IMR-90 (cell line): ENCODE results near the gene UNKL. TPM values are rescaled to one million over a fixed set of nuclear protein-coding genes. Genes with fewer than 3 reads are reported as not detected.

Source experiments
- ATAC-seq: fragments of 200-7000 bp; cut with Tn5 transposase; 2 replicates; pipeline ENCODE4 v1.9.1; 2020; ENCODE audit warnings: low read depth, mild to moderate bottlenecking, moderate library complexity
- BruUV-seq: library from RNA; stranded (reverse); fragments of 400-500 nt; replicated peaks from 2 replicates; lab custom pipeline; 2021; lab: Mats Ljungman, UMichigan
- CTCF ChIA-PET: fragments of 300-600 bp; formaldehyde crosslinking; extraction: SDS; loops from one replicate; lab custom pipeline; 2021; ENCODE audit warnings: antibody characterized with exemption; lab: Yijun Ruan, JAX
- POLR2A ChIA-PET: fragments of 300-600 bp; sonication (Branson Sonifier 250); formaldehyde crosslinking; loops from one replicate; lab custom pipeline; 2022; ENCODE audit warnings: antibody characterized with exemption; ENCODE audit not compliant: unreplicated experiment; lab: Charles Lee
- DNase-seq: peaks from one replicate; pipeline ENCODE4 v3.0.0; 2013
- H2AFZ ChIP-seq: replicated peaks from 2 replicates; pipeline ENCODE3; 2013; ENCODE audit warnings: low read length, mild to moderate bottlenecking; ENCODE audit not compliant: poor library complexity
- H2AK5ac ChIP-seq: 2 replicates; pipeline ENCODE4 v1.6.1; 2013; ENCODE audit warnings: low read depth, low read length, inconsistent platforms
- H2AK9ac ChIP-seq: replicated peaks from 2 replicates; pipeline ENCODE3; 2013; ENCODE audit warnings: mild to moderate bottlenecking, low read depth, low read length, moderate library complexity; ENCODE audit not compliant: poor library complexity
- H2BK120ac ChIP-seq: 2 replicates; pipeline ENCODE4 v1.6.1; 2013; ENCODE audit warnings: low read depth, low read length, inconsistent platforms
- H2BK15ac ChIP-seq: 3 replicates; pipeline ENCODE4 v1.6.1; 2013; ENCODE audit warnings: low read depth, low read length, inconsistent platforms
- H2BK20ac ChIP-seq: 2 replicates; pipeline ENCODE4 v1.6.1; 2013; ENCODE audit warnings: low read depth, mild to moderate bottlenecking, inconsistent platforms, low read length, moderate library complexity
- H2BK5ac ChIP-seq: 2 replicates; pipeline ENCODE4 v1.6.1; 2013; ENCODE audit warnings: mild to moderate bottlenecking, low read depth, low read length, inconsistent platforms; ENCODE audit not compliant: poor library complexity, severe bottlenecking
- H3K14ac ChIP-seq: replicated peaks from 2 replicates; pipeline ENCODE4 v1.6.1; 2013; ENCODE audit warnings: low read depth, low read length, inconsistent platforms
- H3K18ac ChIP-seq: 2 replicates; pipeline ENCODE4 v1.6.1; 2013; ENCODE audit warnings: low read depth, low read length, control low read depth
- H3K23ac ChIP-seq: 2 replicates; pipeline ENCODE4 v1.6.1; 2013; ENCODE audit warnings: low read depth, low read length, inconsistent platforms
- H3K27ac ChIP-seq: 2 replicates; pipeline ENCODE4 v1.5.1; 2013; ENCODE audit warnings: mild to moderate bottlenecking, control low read depth, low read length; ENCODE audit not compliant: insufficient read depth
- H3K27me3 ChIP-seq: 2 replicates; pipeline ENCODE4 v1.6.1; 2013; ENCODE audit warnings: low read length; ENCODE audit not compliant: control insufficient read depth, insufficient read depth
- H3K36me3 ChIP-seq: 2 replicates; pipeline ENCODE4 v1.6.1; 2013; ENCODE audit warnings: low read length, mixed read lengths; ENCODE audit not compliant: control insufficient read depth, insufficient read depth
- H3K4ac ChIP-seq: 2 replicates; pipeline ENCODE4 v1.6.1; 2013; ENCODE audit warnings: low read depth, low read length, inconsistent platforms
- H3K4me1 ChIP-seq: 2 replicates; pipeline ENCODE4 v1.6.1; 2013; ENCODE audit warnings: low read length, mixed read lengths; ENCODE audit not compliant: control insufficient read depth, insufficient read depth
- H3K4me2 ChIP-seq: 2 replicates; pipeline ENCODE4 v1.6.1; 2013; ENCODE audit warnings: low read depth, mild to moderate bottlenecking, control low read depth, low read length, moderate library complexity
- H3K4me3 ChIP-seq: 2 replicates; pipeline ENCODE4 v1.5.1; 2013; ENCODE audit warnings: low read depth, mild to moderate bottlenecking, control low read depth, low read length, moderate library complexity; ENCODE audit not compliant: insufficient read depth
- H3K56ac ChIP-seq: 2 replicates; pipeline ENCODE4 v1.6.1; 2013; ENCODE audit warnings: low read length, inconsistent platforms; ENCODE audit not compliant: insufficient read depth; ENCODE audit errors: extremely low read depth
- H3K79me1 ChIP-seq, 2 experiments: 2 replicates each; pipeline ENCODE4 v1.6.1; 2013; ENCODE audit warnings: low read length in 2 of 2, inconsistent platforms in 1 of 2, low read depth in 1 of 2
- H3K9ac ChIP-seq: 2 replicates; pipeline ENCODE4 v1.6.1; 2013; ENCODE audit warnings: low read depth, low read length, control low read depth
- H3K9me1 ChIP-seq: 2 replicates; pipeline ENCODE4 v1.6.1; 2013; ENCODE audit warnings: low read length, inconsistent platforms; ENCODE audit not compliant: insufficient read depth
- H3K9me3 ChIP-seq: 2 replicates; pipeline ENCODE4 v1.6.1; 2013; ENCODE audit warnings: low read length; ENCODE audit not compliant: control insufficient read depth, insufficient read depth
- H4K20me1 ChIP-seq: 2 replicates; pipeline ENCODE4 v1.6.1; 2013; ENCODE audit warnings: low read length, inconsistent platforms; ENCODE audit not compliant: insufficient read depth
- H4K5ac ChIP-seq: 2 replicates; pipeline ENCODE4 v1.6.1; 2013; ENCODE audit warnings: mild to moderate bottlenecking, low read depth, low read length, control low read depth
- H4K8ac ChIP-seq, 2 experiments: 2 replicates each; pipeline ENCODE4 v1.6.1; 2013; ENCODE audit warnings: low read depth in 2 of 2, low read length in 2 of 2, control low read depth in 1 of 2, inconsistent platforms in 1 of 2
- H4K91ac ChIP-seq: 2 replicates; pipeline ENCODE4 v1.6.1; 2013; ENCODE audit warnings: low read depth, low read length, inconsistent platforms; ENCODE audit not compliant: insufficient read depth
- BHLHE40 ChIP-seq: fragments of 150-350 bp; IDR thresholded peaks from 2 replicates; pipeline ENCODE4 v1.6.1; 2016; ENCODE audit warnings: mild to moderate bottlenecking, low read depth, low read length
- FOS ChIP-seq: fragments of 150-350 bp; IDR thresholded peaks from 2 replicates; pipeline ENCODE4 v1.6.1; 2016; ENCODE audit warnings: low read depth, low read length
- NFE2L2 ChIP-seq: fragments of 150-350 bp; IDR thresholded peaks from 2 replicates; pipeline ENCODE4 v1.6.1; 2016; ENCODE audit warnings: low read depth, mild to moderate bottlenecking, low read length
- RCOR1 ChIP-seq: IDR thresholded peaks from 2 replicates; pipeline ENCODE4 v1.6.1; 2012; ENCODE audit warnings: mild to moderate bottlenecking, low read length, improper control_type of control experiment; ENCODE audit not compliant: insufficient replicate concordance
- SMC3 ChIP-seq: fragments of 150-350 bp; IDR thresholded peaks from 2 replicates; pipeline ENCODE4 v1.6.1; 2016; ENCODE audit warnings: low read depth, mild to moderate bottlenecking, antibody characterized with exemption, low read length, moderate library complexity
- WGBS, 2 experiments: methylation state at CpG; one replicate each; pipeline versions ENCODE4 v1.1.5 to v1.1.7; 2013; ENCODE audit warnings: missing lambda C conversion rate in 2 of 2; ENCODE audit not compliant: insufficient read length in 1 of 2; ENCODE audit errors: extremely low coverage in 2 of 2; 5-methylcytosine and 5-hydroxymethylcytosine counted together
- dilution Hi-C: fragments of 300-500 bp; cut with HindIII; formaldehyde crosslinking; loops from one replicate; pipeline ENCODE4 v1.14.3; 2018; ENCODE audit warnings: low sequenced_read_pairs; ENCODE audit not compliant: unreplicated experiment
- in situ Hi-C: fragments of 300-500 bp; cut with MboI; formaldehyde crosslinking; loops from 3 replicates; pipeline ENCODE4 v1.14.3; 2019; ENCODE audit warnings: low sequenced_read_pairs, inconsistent platforms, mixed read lengths
- intact Hi-C: fragments of 100-400 bp; cut with micrococcal nuclease; formaldehyde crosslinking; loops from 2 replicates; pipeline ENCODE4 v1.10.0; 2022
- polyA plus RNA-seq, 3 experiments: library from polyadenylated mRNA; depleted of rRNA; stranded (reverse); fragments of >200 nt; gene quantifications; 2 replicates each; pipeline ENCODE4 v1.2.3, GENCODE V29; 2012; ENCODE audit warnings: low replicate concordance in 1 of 3
- total RNA-seq: library from RNA; depleted of rRNA; stranded (reverse); fragments of >200 nt; gene quantifications from 2 replicates; pipeline ENCODE4 v1.2.3, GENCODE V29; 2012
- TF ChIP-seq, protein P1 (sequence below): fragments of 150-350 bp; IDR thresholded peaks from 2 replicates; pipeline ENCODE4 v1.6.1; 2016; ENCODE audit warnings: low read depth, mild to moderate bottlenecking, low read length, moderate library complexity, borderline replicate concordance
- TF ChIP-seq, protein P2 (sequence below): conservative IDR thresholded peaks from 2 replicates; pipeline ENCODE4 v1.5.1; 2012; ENCODE audit warnings: mild to moderate bottlenecking, low read depth, low read length, improper control_type of control experiment
- TF ChIP-seq, protein P3 (sequence below): fragments of 150-350 bp; IDR thresholded peaks from 2 replicates; pipeline ENCODE4 v1.6.1; 2017; ENCODE audit warnings: mild to moderate bottlenecking, antibody characterized with exemption, low read length, low read depth

Gene UNKL
- total and polyA plus RNA-seq, 2 of the 4 experiments (the other 2 are of a cell fraction), result 4.1 to 13.3 TPM

DNA sequence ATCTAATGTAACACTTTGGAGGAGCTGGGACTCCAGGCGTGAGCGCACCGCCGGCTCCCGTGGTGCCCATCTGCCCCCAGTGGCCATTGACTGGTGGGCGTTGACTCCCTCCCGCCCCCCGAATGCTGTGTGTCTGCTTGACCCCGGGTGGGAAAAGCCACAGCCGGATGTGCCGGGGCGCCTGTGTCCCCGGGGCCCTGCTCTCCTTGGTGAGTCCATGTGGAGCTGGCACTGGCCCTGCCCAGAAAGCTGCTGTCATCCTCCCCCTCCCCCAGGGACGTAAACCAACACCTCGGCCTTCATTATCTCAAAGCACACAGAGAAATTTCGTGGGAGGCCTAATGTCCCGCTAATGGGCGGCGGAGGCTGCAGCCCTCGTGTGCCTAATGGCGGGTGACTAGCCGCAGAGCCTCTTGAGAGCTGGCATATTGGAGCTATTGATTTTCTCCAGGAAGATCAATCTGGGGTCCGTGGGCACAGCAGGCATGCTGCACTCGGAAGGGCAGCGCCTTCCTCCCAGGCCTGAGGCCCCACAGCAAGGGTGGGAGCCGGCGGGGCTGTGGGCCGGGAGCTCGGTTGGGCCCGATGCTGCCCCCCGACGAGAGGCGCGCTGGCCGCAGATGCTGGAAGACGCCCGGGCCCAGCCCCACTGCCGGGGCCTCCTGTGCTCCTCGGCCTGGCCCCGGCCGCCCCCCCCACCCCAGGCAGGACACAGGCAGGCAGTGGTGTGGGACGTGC lies 12.4 kb upstream of the UNKL start (continued):
- TF ChIP-seq, protein P1, sequence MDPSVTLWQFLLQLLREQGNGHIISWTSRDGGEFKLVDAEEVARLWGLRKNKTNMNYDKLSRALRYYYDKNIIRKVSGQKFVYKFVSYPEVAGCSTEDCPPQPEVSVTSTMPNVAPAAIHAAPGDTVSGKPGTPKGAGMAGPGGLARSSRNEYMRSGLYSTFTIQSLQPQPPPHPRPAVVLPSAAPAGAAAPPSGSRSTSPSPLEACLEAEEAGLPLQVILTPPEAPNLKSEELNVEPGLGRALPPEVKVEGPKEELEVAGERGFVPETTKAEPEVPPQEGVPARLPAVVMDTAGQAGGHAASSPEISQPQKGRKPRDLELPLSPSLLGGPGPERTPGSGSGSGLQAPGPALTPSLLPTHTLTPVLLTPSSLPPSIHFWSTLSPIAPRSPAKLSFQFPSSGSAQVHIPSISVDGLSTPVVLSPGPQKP, result no peak

DNA sequence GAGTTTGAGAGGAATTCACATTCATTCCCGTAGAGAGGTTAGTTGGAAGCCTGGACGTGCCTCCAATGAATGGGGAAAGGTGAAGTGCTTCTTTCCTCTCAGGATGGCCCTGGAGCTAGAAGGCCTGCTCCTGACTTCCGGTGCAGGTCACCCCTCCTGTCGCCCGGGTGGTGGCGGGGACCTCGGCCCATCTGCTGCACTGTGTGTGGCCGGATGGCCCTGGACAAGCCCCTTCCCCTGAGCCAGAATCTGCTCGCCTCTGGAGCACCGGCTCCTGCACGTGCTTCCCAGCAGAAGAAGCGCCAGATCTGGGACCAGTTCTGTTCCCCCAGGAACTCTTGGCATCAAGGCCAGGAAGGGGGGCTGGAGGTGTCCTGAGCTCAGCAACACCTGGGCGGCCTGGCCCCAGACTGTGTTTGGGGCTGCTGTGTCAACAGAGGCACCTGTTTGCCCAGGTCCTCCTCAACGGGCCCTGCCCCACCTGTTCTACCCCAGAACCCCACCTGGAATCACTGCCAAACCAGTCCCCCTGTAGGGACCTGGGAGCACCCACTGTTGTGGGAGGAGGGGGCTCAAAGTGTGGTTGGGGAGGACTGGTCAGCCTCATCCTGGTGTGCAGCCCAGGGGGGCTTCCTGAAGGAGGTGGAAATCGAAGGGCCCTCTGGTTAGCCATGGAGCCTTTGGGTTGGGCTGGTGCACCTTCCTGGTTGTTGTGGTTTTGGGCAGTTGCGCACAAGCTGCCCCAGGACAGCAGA lies 11.3 kb upstream of the UNKL start:
- Histone ChIP-seq H3K36me3 (no peaks in the 10 kb centered on the region), H3K79me1 (peaks cover 5 to 10% of the 10 kb centered on the region in 2 experiments; a peak in 2 of 4 replicates), H3K4ac (no peak overlapping the region), H3K9ac (no peak overlapping the region), H2BK5ac (no peak overlapping the region), H3K14ac (no peak overlapping the region), H4K5ac (no peak overlapping the region), H2AK9ac (peak overlapping the region; percentile 37), H2BK15ac (no peak overlapping the region), H3K9me1 (no peaks in the 10 kb centered on the region), H4K8ac (no peak overlapping the region), H2AK5ac (no peak overlapping the region), H3K9me3 (no peaks in the 10 kb centered on the region), H3K4me1 (no peaks in the 10 kb centered on the region), H2BK20ac (no peak overlapping the region), H2BK120ac (no peak overlapping the region), H3K27ac (no peak overlapping the region), H3K23ac (no peak overlapping the region), H2AFZ (no peak overlapping the region), H3K4me2 (no peak overlapping the region), H3K27me3 (no peaks in the 10 kb centered on the region; the same call in 1 of the 2 replicates), H4K20me1 (no peaks in the 10 kb centered on the region), H3K18ac (no peak overlapping the region), H3K4me3 (no peak overlapping the region), H4K91ac (no peak overlapping the region), H3K56ac (no peak overlapping the region)
- WGBS, 2 experiments, result 84% methylated on average over 9 of the region's 16 CpGs; no CpG with 5 or more reads in 1 of the 2 experiments
- CTCF ChIA-PET, result no interaction called here
- DNase-seq (no peak), ATAC-seq (no peak)
- POLR2A ChIA-PET, result no interaction called here
- in situ Hi-C loops (no loop called here), intact Hi-C loops (loop anchor here (10.0 kb wide), 1 partner anchor 49 kb away; the partner anchor contains the start of gene CLCN7), dilution Hi-C loops (no loop called here)
- no TSS peak for BruUV-seq
- TF ChIP-seq RCOR1 (no peak), NFE2L2 (no peak), FOS (no peak), BHLHE40 (no peak), SMC3 (no peak)
- TF ChIP-seq, protein P2, sequence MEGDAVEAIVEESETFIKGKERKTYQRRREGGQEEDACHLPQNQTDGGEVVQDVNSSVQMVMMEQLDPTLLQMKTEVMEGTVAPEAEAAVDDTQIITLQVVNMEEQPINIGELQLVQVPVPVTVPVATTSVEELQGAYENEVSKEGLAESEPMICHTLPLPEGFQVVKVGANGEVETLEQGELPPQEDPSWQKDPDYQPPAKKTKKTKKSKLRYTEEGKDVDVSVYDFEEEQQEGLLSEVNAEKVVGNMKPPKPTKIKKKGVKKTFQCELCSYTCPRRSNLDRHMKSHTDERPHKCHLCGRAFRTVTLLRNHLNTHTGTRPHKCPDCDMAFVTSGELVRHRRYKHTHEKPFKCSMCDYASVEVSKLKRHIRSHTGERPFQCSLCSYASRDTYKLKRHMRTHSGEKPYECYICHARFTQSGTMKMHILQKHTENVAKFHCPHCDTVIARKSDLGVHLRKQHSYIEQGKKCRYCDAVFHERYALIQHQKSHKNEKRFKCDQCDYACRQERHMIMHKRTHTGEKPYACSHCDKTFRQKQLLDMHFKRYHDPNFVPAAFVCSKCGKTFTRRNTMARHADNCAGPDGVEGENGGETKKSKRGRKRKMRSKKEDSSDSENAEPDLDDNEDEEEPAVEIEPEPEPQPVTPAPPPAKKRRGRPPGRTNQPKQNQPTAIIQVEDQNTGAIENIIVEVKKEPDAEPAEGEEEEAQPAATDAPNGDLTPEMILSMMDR, result no peak
- TF ChIP-seq, protein P1, result no peak
- TF ChIP-seq, protein P3, sequence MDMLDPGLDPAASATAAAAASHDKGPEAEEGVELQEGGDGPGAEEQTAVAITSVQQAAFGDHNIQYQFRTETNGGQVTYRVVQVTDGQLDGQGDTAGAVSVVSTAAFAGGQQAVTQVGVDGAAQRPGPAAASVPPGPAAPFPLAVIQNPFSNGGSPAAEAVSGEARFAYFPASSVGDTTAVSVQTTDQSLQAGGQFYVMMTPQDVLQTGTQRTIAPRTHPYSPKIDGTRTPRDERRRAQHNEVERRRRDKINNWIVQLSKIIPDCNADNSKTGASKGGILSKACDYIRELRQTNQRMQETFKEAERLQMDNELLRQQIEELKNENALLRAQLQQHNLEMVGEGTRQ, result no peak
